Measurements from ENCODE around the gene ERBIN. TPM values are rescaled to one million over a fixed set of nuclear protein-coding genes. Genes with fewer than 3 reads are reported as not detected.

ERBIN gene
- total and polyA plus RNA-seq, 2 experiments from 2014 or later = 15.6 to 26.4 TPM

DNA sequence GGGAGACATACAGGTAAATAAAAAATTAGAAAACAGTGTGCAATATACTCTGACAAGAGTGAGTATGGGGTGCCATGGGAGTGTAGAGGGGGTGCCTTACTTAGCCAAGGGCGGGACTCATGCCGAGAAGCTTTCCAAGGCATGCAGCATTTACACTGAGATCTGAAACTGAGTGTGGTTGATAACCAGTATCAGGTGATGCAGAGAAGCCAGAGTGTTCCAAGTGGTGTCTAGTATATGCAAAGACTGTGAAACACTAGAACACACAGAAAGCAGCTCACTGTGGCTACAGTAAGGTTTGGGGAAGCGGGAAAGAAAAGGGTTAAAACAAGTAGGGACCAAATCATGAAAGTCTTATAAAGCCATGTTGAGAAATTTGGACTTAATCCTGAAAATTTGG, 30.5 kb upstream of the ERBIN start (continued):
- TF ChIP-seq, protein P1, sequence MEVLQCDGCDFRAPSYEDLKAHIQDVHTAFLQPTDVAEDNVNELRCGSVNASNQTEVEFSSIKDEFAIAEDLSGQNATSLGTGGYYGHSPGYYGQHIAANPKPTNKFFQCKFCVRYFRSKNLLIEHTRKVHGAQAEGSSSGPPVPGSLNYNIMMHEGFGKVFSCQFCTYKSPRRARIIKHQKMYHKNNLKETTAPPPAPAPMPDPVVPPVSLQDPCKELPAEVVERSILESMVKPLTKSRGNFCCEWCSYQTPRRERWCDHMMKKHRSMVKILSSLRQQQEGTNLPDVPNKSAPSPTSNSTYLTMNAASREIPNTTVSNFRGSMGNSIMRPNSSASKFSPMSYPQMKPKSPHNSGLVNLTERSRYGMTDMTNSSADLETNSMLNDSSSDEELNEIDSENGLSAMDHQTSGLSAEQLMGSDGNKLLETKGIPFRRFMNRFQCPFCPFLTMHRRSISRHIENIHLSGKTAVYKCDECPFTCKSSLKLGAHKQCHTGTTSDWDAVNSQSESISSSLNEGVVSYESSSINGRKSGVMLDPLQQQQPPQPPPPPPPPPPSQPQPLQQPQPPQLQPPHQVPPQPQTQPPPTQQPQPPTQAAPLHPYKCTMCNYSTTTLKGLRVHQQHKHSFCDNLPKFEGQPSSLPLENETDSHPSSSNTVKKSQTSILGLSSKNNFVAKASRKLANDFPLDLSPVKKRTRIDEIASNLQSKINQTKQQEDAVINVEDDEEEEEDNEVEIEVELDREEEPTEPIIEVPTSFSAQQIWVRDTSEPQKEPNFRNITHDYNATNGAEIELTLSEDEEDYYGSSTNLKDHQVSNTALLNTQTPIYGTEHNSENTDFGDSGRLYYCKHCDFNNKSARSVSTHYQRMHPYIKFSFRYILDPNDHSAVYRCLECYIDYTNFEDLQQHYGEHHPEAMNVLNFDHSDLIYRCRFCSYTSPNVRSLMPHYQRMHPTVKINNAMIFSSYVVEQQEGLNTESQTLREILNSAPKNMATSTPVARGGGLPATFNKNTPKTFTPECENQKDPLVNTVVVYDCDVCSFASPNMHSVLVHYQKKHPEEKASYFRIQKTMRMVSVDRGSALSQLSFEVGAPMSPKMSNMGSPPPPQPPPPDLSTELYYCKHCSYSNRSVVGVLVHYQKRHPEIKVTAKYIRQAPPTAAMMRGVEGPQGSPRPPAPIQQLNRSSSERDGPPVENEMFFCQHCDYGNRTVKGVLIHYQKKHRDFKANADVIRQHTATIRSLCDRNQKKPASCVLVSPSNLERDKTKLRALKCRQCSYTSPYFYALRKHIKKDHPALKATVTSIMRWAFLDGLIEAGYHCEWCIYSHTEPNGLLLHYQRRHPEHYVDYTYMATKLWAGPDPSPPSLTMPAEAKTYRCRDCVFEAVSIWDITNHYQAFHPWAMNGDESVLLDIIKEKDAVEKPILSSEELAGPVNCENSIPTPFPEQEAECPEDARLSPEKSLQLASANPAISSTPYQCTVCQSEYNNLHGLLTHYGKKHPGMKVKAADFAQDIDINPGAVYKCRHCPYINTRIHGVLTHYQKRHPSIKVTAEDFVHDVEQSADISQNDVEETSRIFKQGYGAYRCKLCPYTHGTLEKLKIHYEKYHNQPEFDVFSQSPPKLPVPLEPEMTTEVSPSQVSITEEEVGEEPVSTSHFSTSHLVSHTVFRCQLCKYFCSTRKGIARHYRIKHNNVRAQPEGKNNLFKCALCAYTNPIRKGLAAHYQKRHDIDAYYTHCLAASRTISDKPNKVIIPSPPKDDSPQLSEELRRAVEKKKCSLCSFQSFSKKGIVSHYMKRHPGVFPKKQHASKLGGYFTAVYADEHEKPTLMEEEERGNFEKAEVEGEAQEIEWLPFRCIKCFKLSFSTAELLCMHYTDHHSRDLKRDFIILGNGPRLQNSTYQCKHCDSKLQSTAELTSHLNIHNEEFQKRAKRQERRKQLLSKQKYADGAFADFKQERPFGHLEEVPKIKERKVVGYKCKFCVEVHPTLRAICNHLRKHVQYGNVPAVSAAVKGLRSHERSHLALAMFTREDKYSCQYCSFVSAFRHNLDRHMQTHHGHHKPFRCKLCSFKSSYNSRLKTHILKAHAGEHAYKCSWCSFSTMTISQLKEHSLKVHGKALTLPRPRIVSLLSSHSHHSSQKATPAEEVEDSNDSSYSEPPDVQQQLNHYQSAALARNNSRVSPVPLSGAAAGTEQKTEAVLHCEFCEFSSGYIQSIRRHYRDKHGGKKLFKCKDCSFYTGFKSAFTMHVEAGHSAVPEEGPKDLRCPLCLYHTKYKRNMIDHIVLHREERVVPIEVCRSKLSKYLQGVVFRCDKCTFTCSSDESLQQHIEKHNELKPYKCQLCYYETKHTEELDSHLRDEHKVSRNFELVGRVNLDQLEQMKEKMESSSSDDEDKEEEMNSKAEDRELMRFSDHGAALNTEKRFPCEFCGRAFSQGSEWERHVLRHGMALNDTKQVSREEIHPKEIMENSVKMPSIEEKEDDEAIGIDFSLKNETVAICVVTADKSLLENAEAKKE (CRISPR knock-in tag; IDR thresholded peaks at IDR 0.05) = no peak
- TF ChIP-seq CTCF (conservative IDR thresholded peaks at IDR 0.05; ENCODE audit: low read depth in 2 of 2) = no peak
- TF ChIP-seq NANOG (IDR thresholded peaks at IDR 0.05; ENCODE audit: borderline replicate concordance) = no peak
- no peak for TF ChIP-seq ZNF331 (CRISPR knock-in tag; IDR thresholded peaks at IDR 0.05; ENCODE audit: low read depth)

DNA sequence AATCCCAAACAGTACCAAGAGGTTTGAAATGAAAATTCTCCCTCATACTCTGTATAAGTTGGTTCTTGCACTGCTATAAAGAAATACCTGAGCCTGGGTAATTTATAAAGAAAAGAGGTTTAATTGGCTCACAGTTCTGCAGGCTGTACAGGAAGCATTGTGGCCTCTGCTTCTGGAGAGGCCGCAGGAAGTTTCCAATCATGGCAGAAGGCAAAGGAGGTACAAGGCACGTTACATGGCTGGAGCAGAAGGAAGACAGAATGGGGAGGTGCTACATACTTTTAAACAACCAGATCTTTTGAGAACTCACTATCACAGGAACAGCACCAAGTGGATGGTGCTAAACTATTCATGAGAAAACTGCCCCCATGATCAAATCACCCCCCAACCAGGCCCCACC, 25.6 kb upstream of the ERBIN start:
- Histone ChIP-seq H4K20me1 (replicated peaks; ENCODE audit: insufficient read depth) (no peaks in the 10 kb centered on the region), H3K27ac (ENCODE audit: low read depth) (no peak overlapping the region), H3K4me1 (ENCODE audit: insufficient read depth) (no peaks in the 10 kb centered on the region), H3F3A (replicated peaks; ENCODE audit: low read depth) (no peaks in the 10 kb centered on the region), H3K9me2 (ENCODE audit: insufficient read depth) (no peaks in the 10 kb centered on the region), H2AFZ (no peak overlapping the region), H3K79me2 (replicated peaks; ENCODE audit: insufficient read depth) (no peaks in the 10 kb centered on the region), H3K27me3 (ENCODE audit: insufficient read depth) (no peaks in the 10 kb centered on the region), H3K4me2 (no peak overlapping the region), H3K4me3 (no peak overlapping the region), H3K36me3 (ENCODE audit: insufficient read depth) (no peaks in the 10 kb centered on the region)
- H3K27me3 Mint-ChIP-seq (ENCODE audit: insufficient read depth, low read depth, poor library complexity) = peaks cover 2% of the 10 kb centered on the region
- no peak overlapping the region for H3K4me3 Mint-ChIP-seq
- no peaks in the 10 kb centered on the region for H3K4me1 Mint-ChIP-seq
- H3K36me3 Mint-ChIP-seq (ENCODE audit: low read depth) = no peaks in the 10 kb centered on the region
- H3K27ac Mint-ChIP-seq = no peak overlapping the region
- ATAC-seq = no peak
- H3K9me3 Mint-ChIP-seq = no peaks in the 10 kb centered on the region
- no peak for DNase-seq (ENCODE audit: low spot score)
- TF ChIP-seq, protein P1 (CRISPR knock-in tag; IDR thresholded peaks at IDR 0.05) = no peak
- TF ChIP-seq EZH2phosphoT487 (IDR thresholded peaks at IDR 0.05; ENCODE audit: unreplicated experiment) (no peak), STAT1 (IDR thresholded peaks at IDR 0.05; ENCODE audit: unreplicated experiment) (no peak), POLR2AphosphoS5 (IDR thresholded peaks at IDR 0.05; ENCODE audit: low read depth) (no peak), NANOG (IDR thresholded peaks at IDR 0.05; ENCODE audit: borderline replicate concordance) (no peak)
